Measurements from ENCODE around the gene PLXNA4. TPM values are rescaled to one million over a fixed set of nuclear protein-coding genes. Genes with fewer than 3 reads are reported as not detected.

The PLXNA4 gene
- total RNA-seq, 1 experiment from 2014 or later, result 0.81 TPM

DNA sequence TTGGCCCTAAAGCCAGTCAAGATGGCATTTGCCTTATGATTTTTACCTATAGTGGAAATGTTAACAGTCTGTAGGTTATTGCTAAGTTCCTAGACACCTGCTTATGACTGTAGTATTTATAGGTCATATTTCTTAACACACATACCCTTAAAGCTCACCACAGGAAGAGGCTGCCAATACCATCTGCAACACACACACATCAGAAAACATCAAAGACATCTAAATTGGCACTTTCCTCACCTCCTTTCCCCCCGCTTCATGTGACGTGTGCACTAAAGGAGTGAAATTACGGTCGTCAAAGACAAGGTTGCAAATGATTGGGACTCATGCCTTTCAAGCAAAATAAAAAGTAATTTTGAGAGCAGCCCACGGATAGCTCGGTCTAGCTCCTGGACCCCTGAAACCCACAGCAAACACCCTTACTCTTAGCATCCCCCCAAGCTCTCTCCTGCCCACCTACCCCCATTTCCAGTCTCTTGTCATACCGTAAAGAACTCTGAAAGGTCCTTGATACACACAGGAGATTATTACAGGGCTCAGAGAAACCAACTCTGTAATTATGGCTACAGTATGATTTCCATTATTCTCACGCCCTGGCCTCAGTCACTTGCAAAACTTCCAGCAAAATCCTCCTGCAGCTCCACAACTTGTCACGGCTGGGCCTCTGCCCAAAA is 90.5 kb downstream of the PLXNA4 start (continued):
- TF ChIP-seq, protein P1, sequence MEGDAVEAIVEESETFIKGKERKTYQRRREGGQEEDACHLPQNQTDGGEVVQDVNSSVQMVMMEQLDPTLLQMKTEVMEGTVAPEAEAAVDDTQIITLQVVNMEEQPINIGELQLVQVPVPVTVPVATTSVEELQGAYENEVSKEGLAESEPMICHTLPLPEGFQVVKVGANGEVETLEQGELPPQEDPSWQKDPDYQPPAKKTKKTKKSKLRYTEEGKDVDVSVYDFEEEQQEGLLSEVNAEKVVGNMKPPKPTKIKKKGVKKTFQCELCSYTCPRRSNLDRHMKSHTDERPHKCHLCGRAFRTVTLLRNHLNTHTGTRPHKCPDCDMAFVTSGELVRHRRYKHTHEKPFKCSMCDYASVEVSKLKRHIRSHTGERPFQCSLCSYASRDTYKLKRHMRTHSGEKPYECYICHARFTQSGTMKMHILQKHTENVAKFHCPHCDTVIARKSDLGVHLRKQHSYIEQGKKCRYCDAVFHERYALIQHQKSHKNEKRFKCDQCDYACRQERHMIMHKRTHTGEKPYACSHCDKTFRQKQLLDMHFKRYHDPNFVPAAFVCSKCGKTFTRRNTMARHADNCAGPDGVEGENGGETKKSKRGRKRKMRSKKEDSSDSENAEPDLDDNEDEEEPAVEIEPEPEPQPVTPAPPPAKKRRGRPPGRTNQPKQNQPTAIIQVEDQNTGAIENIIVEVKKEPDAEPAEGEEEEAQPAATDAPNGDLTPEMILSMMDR (IDR thresholded peaks at IDR 0.05), result no peak
- TF ChIP-seq NR2C2 (CRISPR knock-in tag; IDR thresholded peaks at IDR 0.05) (no peak), MXD4 (CRISPR knock-in tag; IDR thresholded peaks at IDR 0.05; ENCODE audit: borderline replicate concordance) (no peak)

DNA sequence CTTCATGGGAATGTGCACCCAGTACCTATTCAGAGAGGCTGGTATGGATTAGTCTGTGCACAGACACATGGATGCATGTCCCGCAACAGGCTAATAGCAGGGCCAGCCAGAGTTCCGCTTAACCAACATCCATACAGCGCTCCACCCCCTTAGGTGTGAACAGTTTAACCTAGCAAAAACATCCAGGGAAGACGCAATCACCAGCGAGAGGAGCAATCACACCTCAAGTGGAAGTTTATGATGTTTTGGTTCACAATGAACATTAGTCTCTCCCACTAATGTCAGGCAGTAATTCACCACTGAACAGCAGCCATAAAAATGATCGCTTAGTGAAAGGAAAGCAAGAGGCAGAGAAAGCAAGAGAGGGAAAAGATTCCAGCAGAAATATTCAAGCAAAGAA is 91.1 kb downstream of the PLXNA4 start:
- CTCF ChIA-PET, result no interaction called here
- peaks cover 9% of the 10 kb centered on the region for H3K4me1 Mint-ChIP-seq
- POLR2A ChIA-PET, result no interaction called here
- no peak overlapping the region for H3K4me3 Mint-ChIP-seq
- H3K27ac Mint-ChIP-seq, result no peak overlapping the region
- no peaks in the 10 kb centered on the region for H3K36me3 Mint-ChIP-seq
- ATAC-seq (no peak), DNase-seq (ENCODE audit: low spot score) (no peak)
- no peaks in the 10 kb centered on the region for H3K9me3 Mint-ChIP-seq
- H3K27me3 Mint-ChIP-seq (ENCODE audit: low read depth), result no peaks in the 10 kb centered on the region; the same call in 1 of the 2 replicates
- TF ChIP-seq SP1 (CRISPR knock-in tag; conservative IDR thresholded peaks at IDR 0.05) (no peak), OVOL2 (CRISPR knock-in tag; IDR thresholded peaks at IDR 0.05; ENCODE audit: borderline replicate concordance) (no peak), KAT7 (CRISPR knock-in tag; IDR thresholded peaks at IDR 0.05; ENCODE audit: borderline replicate concordance) (no peak), CREB1 (CRISPR knock-in tag; IDR thresholded peaks at IDR 0.05) (no peak), RELA (CRISPR knock-in tag; IDR thresholded peaks at IDR 0.05; ENCODE audit: borderline replicate concordance) (no peak), NR2C2 (CRISPR knock-in tag; IDR thresholded peaks at IDR 0.05) (no peak)
- TF ChIP-seq, protein P2, sequence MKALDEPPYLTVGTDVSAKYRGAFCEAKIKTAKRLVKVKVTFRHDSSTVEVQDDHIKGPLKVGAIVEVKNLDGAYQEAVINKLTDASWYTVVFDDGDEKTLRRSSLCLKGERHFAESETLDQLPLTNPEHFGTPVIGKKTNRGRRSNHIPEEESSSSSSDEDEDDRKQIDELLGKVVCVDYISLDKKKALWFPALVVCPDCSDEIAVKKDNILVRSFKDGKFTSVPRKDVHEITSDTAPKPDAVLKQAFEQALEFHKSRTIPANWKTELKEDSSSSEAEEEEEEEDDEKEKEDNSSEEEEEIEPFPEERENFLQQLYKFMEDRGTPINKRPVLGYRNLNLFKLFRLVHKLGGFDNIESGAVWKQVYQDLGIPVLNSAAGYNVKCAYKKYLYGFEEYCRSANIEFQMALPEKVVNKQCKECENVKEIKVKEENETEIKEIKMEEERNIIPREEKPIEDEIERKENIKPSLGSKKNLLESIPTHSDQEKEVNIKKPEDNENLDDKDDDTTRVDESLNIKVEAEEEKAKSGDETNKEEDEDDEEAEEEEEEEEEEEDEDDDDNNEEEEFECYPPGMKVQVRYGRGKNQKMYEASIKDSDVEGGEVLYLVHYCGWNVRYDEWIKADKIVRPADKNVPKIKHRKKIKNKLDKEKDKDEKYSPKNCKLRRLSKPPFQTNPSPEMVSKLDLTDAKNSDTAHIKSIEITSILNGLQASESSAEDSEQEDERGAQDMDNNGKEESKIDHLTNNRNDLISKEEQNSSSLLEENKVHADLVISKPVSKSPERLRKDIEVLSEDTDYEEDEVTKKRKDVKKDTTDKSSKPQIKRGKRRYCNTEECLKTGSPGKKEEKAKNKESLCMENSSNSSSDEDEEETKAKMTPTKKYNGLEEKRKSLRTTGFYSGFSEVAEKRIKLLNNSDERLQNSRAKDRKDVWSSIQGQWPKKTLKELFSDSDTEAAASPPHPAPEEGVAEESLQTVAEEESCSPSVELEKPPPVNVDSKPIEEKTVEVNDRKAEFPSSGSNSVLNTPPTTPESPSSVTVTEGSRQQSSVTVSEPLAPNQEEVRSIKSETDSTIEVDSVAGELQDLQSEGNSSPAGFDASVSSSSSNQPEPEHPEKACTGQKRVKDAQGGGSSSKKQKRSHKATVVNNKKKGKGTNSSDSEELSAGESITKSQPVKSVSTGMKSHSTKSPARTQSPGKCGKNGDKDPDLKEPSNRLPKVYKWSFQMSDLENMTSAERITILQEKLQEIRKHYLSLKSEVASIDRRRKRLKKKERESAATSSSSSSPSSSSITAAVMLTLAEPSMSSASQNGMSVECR (CRISPR knock-in tag; IDR thresholded peaks at IDR 0.05; ENCODE audit: borderline replicate concordance), result no peak

- H3K36me3 Mint-ChIP-seq, result no peaks in the 10 kb centered on the region
- no peak overlapping the region for H3K27ac Mint-ChIP-seq
- ATAC-seq (no peak), DNase-seq (ENCODE audit: low spot score) (no peak)
- H3K4me1 Mint-ChIP-seq, result peaks cover 5% of the 10 kb centered on the region; the same call in 1 of the 2 replicates
- ChIA-PET POLR2A (no interaction called here), CTCF (interaction anchor here (0.5 to 0.8 kb wide), 2 partner anchors 121 to 150 kb away, joined by 3 to 4 read pairs; no protein-coding TSS in a partner anchor)
- H3K9me3 Mint-ChIP-seq, result no peaks in the 10 kb centered on the region
- TF ChIP-seq, protein P3, sequence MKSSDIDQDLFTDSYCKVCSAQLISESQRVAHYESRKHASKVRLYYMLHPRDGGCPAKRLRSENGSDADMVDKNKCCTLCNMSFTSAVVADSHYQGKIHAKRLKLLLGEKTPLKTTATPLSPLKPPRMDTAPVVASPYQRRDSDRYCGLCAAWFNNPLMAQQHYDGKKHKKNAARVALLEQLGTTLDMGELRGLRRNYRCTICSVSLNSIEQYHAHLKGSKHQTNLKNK (CRISPR knock-in tag; IDR thresholded peaks at IDR 0.05), result no peak
- TF ChIP-seq ZNF263 (CRISPR knock-in tag; IDR thresholded peaks at IDR 0.05; ENCODE audit: low read depth), result no peak
- no peak for TF ChIP-seq ZBTB43 (CRISPR knock-in tag; IDR thresholded peaks at IDR 0.05)
- no peak for TF ChIP-seq CREM (CRISPR knock-in tag; IDR thresholded peaks at IDR 0.05)
- no peak for TF ChIP-seq ZNF219 (CRISPR knock-in tag; IDR thresholded peaks at IDR 0.05; ENCODE audit: borderline replicate concordance)
- no peak for TF ChIP-seq SP1 (CRISPR knock-in tag; conservative IDR thresholded peaks at IDR 0.05)
- TF ChIP-seq, protein P2 (CRISPR knock-in tag; IDR thresholded peaks at IDR 0.05; ENCODE audit: borderline replicate concordance), result no peak
- TF ChIP-seq, protein P4, sequence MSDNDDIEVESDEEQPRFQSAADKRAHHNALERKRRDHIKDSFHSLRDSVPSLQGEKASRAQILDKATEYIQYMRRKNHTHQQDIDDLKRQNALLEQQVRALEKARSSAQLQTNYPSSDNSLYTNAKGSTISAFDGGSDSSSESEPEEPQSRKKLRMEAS (CRISPR knock-in tag; IDR thresholded peaks at IDR 0.05), result no peak
- TF ChIP-seq ZNF317 (CRISPR knock-in tag; IDR thresholded peaks at IDR 0.05; ENCODE audit: borderline replicate concordance, low read depth), result no peak
- no peak for TF ChIP-seq SMAD4 (CRISPR knock-in tag; IDR thresholded peaks at IDR 0.05)
- no peak overlapping the region for H3K4me3 Mint-ChIP-seq
- H3K27me3 Mint-ChIP-seq (ENCODE audit: low read depth), result no peaks in the 10 kb centered on the region; the same call in 1 of the 2 replicates
These were observed 93.4 kb downstream of the PLXNA4 start for GRCh38 chr7:132482866-132483265.

All from WTC11 (cell line).